GM03348 (cell line): ENCODE data around the gene MMP24.
A peak's percentile ranks its signal among the peaks of the same experiment; 100 is the strongest.
"Not testable (repeated sequence)": the region's sequence is repeated elsewhere in the genome, so short reads cannot be mapped to it uniquely, and the experiment has no call there.

Experiments
- DNase-seq: peaks from one replicate; pipeline ENCODE4 v3.0.0; 2012; ENCODE audit warnings: low spot score

MMP24 gene

DNA sequence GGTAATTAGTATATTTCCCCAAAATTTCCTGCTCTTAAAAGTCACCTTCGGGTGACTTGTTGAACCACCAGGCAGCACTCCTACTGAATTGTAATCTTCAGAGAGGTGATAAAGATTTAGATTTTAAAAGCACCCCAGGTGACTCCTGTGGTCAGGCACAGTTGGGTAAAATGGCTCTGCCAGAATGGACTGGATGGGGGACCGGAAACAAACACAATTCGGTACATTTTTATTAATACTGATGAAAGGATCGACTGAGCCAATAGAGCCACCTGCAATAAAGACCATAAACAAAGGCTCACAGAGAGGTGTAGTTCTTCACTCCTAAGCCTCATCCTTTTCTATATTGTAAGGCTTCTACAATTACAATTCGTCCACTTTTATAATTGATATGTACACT, 85.3 kb downstream of the MMP24 start:
- no peak for DNase-seq

DNA sequence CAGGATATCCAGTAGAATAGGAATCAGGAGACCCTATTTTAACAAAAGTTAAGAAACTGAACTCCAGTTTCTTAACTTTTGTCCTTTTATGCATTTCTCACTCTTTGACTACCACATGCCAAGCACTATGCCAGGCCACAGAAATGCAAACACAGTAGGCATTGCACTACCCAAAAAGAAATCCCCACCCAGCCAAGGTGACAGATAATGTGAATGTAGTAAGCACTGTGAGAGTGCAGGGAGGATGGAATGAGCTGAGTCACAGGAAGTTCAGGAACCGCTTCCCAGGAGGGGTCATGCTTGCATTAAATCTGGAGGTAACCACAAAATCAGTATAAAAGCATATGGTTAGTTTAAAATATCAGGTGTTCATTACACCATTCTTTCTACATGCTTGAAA, 85.8 kb downstream of the MMP24 start:
- DNase-seq = peak; percentile 79

DNA sequence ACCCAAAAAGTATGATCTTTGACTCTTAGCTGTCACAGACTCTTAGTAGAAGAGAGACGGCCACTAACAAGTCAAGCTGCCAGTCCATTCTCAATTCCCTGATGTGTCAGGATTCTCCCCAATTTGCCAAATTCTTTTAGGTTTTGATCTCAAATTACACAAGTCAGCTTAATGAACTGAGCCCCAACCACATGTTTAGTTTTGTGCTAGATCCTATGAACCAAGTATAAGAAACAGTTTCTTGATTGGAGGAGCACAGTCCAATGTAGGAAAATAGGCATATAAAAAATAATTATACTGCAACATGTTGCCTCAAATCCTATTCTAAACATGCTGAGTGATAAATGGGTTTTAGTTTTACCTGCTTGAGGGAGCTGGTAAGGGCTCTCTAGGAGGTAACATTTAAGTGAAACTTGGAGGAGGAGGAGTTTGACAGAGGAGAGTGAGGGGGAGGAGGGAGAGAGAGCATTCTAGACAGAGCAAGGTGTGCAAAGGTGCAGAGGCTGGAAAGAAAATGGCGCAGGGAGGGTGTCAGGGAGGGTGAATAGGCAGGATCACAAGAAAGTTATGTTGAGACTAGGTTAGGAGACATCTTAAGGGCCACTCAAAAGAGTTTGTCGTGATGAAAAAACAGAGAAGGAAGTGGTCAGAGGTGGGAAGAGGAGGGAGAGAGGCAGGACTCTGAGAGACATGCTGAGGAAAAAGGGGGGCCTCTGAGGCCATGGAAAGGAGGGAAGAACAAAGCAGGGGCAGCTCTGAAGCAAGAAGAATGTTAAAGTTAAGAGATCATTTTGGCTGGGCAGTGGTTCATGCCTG, 88.5 kb downstream of the MMP24 start:
- DNase-seq = no peak

DNA sequence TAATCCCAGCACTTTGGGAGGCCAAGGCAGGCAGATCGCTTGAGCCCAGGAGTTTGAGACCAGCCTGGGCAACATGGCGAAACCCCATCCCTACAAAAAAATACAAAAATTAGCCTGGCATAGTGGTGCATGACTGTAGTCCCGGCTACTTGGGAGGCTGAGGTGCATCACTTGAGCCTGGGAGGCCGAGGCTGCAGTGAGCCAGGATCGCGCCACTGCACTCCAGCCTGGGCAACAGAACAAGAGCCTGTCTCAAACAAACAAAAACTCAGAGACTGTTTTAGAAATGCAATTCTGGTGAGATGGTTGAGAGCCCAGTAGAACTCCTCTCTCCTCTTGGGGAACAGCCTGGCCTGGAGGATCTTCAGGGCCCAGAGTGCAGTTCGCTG, 89.1 kb downstream of the MMP24 start:
- DNase-seq = not testable (repeated sequence)

DNA sequence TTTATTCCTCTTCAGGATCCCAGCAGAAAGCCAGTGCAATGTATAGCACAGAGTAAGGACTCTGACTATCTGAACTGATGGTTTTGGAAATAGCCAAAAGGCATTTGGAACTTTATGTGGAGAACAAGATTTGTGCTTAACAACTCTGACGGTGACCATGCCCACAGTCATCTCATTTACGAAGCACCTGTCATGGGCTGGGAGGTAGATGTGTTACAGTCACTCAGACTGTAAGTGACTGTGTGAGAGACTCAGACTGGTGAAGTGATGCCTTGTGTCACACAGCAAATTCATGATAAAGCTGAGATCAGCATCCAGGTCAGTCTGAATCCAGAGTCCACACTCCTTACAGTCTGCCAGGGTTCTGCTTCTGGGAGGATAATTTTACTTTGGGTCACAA, 89.6 kb downstream of the MMP24 start:
- no peak for DNase-seq

DNA sequence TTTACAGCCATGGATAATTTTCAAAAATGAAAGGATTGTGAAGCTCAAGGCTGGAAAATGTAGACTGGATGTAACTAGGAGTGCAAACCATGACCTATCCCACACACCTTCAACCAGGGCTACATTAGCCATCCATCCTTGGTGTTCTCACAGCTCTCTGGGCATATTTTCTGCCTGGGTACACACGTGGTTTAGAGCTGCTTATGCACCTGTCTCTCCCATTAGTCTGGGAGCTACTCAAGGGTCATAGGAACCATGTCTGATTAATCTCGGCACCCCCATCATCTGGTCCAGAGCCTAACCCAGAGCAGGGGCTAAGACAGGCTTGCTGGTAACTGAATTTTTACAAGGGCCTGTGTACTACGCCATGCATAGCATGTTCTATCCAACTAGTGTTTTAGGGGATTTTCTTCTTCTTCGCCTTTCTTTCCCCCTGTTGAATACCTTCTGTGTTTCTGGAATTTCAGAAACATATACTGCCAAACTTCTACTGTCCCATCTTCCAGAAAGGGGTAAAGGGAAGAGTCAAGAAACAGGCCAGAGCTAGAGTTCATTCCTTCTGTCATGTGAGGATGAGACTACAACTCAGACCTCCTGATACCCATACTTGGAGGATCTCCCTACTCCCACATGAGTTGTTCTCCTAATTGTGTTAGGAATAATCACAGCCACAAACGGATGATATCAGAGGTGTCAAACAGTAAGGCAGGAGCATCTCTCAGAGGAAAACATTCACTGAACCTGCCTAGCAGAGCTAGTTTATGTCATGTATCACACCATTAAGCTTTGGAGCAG, 91.1 kb downstream of the MMP24 start:
- DNase-seq = no peak

DNA sequence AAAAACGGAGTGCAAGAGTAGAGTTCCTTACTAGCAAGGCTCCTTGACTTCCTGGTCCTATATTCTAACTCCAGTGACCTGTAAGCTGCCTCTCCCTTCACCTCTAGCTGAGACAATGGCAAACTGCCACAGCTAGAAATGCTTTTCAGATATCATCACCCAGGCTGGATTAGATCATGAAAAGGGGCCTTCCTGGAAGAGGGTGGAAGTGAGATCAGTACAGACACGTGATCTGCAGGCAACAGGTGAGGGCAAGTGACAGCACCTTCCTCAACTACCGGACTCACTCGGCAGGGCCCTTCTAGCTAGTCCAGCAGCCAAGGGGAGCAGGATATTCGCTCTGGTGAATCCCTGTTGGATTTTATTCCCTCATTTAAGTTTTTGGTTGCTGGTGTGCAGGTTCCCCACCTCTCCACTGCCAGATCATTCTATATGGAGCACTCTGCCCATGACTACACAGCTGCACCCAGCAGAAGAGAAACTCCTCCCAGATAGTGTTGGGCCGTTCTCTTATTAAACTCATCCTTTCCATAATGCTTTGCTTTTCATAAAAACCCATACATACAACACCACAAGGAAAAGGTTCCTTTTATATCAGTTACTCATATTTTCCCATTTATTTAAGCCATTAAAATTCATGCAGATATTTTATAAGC, 92.1 kb downstream of the MMP24 start:
- peak; percentile 44 for DNase-seq

DNA sequence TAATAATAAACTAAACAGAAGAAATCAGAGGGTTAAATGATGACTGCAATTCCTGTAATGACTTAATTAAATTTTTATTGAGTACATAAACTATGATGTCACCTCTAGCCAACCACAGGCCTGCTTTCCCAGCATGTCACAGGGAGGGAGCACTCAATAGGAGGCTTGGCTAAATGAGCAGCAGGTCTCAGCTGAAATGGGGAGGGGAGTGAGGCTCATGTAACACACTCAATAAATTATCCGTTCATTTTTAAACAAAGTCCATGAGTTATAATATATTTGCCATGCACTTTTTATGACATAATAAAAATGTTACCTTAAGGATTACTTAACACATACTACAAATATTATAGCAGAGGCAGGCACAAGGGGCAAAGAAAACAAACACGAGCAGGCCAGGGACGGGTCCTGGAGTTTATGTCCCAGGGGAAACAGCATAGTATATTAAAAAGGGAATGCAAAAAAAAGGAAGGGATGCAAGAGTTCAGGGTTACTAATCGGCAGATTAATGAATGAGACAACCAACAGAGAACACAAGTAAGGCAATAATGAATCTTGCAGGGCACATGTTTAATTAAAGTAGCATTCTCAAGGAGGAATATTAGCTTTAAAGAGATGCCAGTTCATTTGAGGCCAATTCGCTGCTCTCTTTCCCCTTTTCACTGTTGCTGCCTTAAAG, 92.8 kb downstream of the MMP24 start:
- DNase-seq = no peak

DNA sequence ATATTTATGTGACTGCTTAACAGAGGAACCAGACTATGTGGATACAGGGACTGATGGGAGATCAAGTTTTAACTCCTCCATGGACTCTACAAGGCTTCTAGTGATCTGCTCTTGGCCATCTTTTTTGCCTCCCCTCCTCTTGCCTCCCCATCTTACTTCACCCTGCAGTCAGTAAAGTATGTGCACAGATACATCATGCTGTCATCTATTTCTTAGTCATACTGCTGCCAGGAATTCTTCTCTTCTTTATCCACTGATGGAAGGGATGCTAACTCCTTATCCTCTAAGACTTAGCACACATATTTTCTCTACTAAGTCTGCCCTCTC, 93.3 kb downstream of the MMP24 start:
- peak; percentile 52 for DNase-seq

DNA sequence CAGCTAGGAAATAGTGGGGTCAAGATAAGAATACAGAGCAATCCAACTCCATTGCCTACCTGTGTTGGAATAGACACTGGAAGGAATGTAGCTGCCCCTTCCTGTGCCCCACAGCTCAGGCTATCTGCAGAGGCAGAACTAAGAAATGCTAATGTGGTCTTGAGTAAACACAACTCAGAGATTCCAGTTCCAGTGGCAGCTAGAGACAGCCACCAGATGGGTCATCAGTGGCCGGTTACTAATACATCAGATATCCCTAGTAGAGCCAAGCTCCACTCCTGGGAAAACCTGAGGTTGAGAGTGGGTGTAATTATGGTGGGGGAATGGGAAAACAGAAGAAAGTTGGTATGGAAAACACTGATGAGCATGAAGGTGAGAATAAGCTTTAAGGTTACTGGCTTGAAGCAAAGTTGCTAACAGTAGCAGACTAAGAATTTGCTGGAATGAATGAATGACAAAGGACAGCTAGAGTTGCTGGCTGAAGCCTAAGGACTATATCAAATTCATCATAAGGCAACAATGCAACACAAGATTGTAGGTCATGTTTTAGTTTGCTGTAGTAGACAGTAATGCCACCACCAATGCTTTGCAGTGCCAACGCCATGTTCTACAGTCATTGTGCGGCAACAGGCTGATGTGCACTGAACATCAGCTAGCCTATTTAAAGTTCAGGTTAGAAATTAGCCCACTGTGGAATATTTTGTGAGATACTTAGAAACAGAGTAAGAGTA, 94.1 kb downstream of the MMP24 start:
- peak; percentile 51 for DNase-seq

DNA sequence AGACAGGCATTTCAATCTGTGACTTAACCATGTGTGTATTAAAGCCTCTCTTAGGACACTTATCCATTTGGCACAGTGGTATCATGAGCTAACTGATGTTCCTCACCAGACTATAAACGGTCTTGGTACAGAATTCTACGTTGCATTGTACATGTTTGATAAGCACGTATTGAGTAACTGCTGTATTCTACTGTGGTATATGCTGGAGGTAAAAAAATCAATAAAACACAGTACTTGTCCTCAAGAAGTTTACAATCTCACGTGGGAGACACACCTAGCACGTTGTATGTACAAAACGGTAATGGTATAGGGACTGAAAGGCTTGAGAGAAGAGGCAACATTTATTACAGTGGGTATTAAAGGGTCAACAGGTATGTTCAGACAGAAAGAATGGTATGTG, 98.9 kb downstream of the MMP24 start:
- DNase-seq = no peak

DNA sequence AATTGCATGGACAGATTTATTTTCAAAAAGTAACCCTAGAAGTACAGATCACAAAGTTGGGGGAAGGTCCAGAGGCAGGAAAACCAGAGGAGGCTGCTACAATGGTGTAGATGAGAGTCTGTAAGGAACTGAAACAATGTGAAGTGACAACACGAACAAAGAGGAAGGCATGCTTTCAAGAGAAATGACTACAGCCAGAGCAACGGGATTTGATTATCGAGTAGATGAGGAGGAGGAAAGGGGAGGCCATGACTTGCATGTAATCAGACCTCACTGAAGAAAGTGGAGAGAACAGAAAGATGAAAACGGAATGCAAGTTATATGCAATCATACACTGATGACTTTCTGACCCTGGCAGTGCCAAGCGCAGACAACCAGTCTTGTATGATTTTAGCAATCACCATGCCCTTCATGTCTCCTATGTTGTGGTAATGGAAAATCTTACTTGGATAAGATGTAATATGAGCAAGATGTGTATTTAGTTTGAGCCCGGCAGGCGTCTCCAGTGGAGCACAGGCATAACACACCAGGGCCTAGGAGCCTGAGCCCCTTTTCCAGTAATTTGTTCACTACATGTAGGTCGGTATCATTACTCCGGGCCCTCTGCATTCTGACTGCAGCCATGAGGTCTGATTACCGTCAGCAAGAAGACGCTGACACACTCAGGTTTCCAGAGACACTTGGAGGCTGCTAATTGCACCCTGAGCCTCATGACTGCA, 99.7 kb downstream of the MMP24 start:
- no peak for DNase-seq
